GM19372 (cell line): Measurements from ENCODE around the gene FRMD4A.
"Not testable (repeated sequence)": the region's sequence is repeated elsewhere in the genome, so short reads cannot be mapped to it uniquely, and the experiment has no call there.

ENCODE experiments used
- ATAC-seq: cut with Tn5 transposase; IDR thresholded peaks from one replicate; pipeline ENCODE4 v1.9.1; 2021; ENCODE audit warnings: mild to moderate bottlenecking, low read depth, moderate library complexity; ENCODE audit not compliant: unreplicated experiment

FRMD4A gene

GRCh38 chr10:13869295-13869664, 461.4 kb downstream of the FRMD4A start:
- ATAC-seq, result no peak

- no peak for ATAC-seq
These were observed 462.0 kb downstream of the FRMD4A start for GRCh38 chr10:13868528-13869294.

DNA sequence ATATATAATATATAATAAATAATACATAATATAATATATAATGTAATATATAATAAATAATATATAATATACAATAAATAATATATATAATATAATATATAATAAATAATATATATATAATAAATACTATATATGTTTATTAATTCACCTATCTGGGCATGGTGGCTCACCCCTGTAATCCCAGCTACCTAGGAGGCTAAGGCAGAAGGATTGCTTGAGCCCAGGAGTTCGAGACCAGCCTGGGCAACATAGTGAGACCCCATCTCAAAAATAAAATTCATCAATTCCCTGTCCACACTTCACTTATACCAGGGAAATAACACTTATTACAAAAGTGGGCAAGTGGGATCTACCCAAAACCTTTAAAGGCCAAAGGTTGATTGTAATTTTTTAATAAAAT, 462.9 kb downstream of the FRMD4A start:
- ATAC-seq, result no peak

DNA sequence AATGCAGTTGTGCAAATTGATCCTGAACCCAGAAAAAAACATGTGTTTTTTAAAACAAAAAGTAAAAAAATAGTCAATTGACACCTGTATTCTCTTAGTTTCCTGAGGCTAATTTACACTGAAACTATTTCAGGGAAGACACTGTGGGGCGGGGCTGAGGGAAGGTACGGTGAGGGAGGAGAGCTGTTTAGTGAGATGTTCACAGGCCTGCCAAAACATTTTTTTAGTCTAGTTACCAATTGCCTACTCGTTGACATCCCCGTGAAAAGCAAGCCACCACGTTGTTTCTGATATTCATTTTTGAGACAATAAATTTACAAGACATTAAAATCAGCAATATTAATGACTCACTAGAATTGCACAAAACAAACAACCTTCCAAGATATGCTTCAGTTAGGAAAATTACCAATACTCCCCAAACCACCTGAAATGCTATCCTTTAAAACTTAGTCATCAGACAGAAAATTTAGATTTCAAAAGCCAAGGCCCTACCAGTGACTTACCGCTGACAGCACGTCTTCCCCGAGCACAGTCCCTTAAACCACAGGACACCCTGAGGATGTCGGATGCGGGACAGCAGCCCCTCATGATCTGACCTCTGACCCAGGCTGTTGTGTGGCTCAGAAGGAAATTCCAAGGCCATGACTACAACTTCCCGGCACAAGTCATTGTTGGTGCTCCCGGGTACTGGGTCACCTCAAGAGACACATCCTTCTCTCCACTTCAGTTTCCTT, 464.8 kb downstream of the FRMD4A start:
- ATAC-seq, result no peak

DNA sequence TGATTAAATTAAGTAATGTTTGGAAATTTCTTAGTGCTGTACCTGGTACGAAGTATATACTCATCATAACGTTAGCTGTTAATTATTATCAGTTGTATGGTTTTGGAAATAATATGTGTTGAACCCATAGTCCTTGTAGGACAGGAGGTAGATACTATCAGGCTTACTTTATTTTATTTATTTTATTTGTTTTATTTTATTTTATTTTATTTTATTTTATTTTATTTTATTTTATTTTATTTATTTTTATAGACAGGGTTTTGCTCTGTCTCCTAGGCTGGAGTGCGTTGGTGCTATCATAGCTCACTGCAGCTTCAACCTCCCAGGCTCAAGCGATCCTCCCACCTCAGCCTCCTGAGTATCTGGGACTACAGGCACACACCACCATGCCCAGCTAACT, 465.5 kb downstream of the FRMD4A start:
- ATAC-seq, result not testable (repeated sequence)

GRCh38 chr10:13862546-13863233, 468.0 kb downstream of the FRMD4A start:
- ATAC-seq, result no peak

DNA sequence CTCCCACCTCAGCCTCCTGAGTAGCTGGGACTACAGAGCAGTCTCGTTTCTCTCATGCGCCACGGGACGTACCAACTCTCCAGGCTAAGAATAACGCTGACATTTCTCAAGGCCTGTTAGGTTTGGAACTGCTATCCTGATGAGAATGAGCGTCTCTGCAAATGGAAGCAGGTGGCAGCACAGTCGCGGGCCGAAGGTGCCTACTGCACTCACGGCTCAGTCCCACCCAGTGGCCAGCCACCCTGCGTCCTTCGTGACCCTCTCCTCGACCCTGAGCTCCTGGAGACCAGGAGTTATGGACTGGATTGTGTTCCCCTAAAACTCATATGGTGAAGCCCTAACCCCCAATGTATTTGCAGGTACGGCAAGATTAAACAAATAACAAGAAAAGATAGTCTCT, 469.8 kb downstream of the FRMD4A start:
- ATAC-seq, result no peak

DNA sequence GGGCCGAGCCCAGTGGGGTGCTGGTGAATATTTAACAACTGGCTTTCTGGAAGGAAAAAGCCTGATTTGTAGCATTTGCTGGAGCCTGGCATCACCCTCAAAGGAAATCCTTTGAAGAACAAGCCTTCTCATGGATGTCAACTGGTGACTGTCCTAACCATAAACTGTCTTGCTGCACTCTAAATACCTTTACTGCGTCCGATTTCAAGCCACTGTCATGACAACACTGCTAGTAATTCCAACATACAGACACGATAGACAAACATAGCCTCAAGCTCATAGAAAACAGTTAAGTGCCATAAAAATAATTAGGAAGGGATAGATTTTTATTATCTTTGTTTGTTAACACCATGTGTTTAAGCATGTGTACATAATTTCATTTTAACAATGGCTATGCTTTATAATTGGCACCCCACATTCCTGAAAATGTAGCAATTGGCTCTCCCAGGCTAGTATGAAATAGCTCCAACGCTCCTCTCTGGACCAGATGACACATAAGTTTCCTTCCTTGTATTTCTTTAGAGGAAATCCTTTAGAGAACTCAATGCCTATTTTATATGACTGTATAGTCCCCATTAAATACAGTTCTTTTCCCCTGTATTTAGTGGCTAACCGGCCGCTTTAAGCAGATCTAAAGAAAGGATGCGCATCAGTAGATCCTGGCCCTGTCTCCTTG, 470.6 kb downstream of the FRMD4A start:
- ATAC-seq, result no peak

- ATAC-seq, result no peak
These were observed 472.0 kb downstream of the FRMD4A start for GRCh38 chr10:13858709-13859108.

- ATAC-seq, result no peak
These were observed 473.3 kb downstream of the FRMD4A start for GRCh38 chr10:13857451-13857850.

DNA sequence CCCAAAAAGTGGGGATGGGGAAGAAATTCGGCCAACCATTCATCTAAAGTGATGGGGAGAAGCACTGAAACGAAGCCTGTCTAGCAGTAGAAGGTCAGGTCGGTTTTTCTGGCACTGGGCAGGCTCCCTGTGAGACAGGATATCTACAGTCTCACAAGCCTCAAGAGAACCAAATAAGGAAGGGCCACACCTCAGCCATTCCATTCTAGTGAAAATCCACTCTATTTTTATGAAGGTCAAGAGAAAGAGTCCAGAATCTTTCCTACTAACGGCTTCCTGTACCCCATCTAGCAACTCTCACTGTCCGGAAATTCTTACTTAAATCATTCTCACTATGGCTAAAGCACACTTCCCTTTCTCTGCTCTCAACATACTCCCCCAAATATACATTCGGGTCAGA, 476.9 kb downstream of the FRMD4A start:
- ATAC-seq, result no peak

GRCh38 chr10:13852872-13853271, 477.9 kb downstream of the FRMD4A start:
- ATAC-seq, result no peak

GRCh38 chr10:13851906-13852305, 478.8 kb downstream of the FRMD4A start:
- no peak for ATAC-seq

GRCh38 chr10:13848520-13849445, 481.9 kb downstream of the FRMD4A start:
- ATAC-seq, result no peak

- no peak for ATAC-seq
These were observed 483.5 kb downstream of the FRMD4A start for GRCh38 chr10:13847201-13847631.

DNA sequence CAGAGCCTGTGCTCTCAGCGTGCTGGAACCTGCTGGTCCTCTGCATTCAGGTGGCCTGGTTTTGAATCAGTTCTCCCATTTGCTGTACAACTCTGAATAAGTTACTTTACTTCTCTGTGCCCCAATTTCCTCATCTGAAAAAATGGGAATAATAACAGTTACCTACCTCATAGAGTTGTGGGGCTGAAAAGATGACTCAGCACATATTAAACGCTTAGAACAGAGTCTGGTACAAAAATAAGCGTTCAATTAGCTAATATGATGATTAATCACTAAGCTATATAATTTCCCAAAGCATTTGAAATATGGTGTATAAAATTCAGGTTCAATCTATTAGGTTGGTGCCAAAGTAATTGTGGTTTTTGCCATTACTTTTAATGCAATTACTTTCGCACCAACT, 484.8 kb downstream of the FRMD4A start:
- no peak for ATAC-seq

DNA sequence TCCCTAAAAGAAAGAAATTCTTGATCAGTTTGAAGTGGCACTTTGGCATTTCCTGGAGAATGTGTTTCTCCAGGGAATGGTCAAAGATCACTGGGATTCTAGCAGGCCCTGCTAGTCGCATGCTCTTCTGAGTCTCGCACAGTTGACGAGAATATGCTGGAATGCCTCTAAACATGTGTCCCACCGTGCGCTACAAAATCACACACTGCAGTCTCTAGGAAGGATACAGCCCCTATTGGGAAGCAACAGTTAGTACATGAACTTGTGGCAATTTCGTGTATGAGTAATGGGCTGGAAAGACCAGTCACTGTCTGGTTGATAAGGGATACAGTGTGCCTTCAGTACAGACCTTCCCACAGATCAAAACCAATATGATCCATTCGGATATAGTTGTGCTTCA, 486.1 kb downstream of the FRMD4A start:
- no peak for ATAC-seq

DNA sequence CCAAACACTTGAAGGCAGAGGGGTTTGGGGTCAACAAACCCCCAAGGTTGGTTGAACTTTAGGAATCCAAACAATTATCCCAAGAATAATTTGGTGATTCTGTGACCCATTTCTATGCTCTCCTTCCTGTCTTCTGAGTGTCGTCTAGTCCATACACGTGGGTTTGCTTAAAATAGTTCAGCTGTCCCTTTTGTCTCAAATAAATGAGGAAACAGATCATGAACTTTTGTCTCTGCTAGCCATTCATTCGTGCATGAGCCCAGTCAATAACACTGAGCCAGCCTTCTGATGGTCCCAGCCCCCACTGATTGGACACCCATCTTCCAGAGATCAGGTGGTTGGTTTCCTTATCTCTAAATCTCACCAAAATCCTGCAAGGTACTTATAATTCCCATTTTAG, 488.6 kb downstream of the FRMD4A start:
- no peak for ATAC-seq

- no peak for ATAC-seq
These were observed 490.7 kb downstream of the FRMD4A start for GRCh38 chr10:13840036-13840435.

DNA sequence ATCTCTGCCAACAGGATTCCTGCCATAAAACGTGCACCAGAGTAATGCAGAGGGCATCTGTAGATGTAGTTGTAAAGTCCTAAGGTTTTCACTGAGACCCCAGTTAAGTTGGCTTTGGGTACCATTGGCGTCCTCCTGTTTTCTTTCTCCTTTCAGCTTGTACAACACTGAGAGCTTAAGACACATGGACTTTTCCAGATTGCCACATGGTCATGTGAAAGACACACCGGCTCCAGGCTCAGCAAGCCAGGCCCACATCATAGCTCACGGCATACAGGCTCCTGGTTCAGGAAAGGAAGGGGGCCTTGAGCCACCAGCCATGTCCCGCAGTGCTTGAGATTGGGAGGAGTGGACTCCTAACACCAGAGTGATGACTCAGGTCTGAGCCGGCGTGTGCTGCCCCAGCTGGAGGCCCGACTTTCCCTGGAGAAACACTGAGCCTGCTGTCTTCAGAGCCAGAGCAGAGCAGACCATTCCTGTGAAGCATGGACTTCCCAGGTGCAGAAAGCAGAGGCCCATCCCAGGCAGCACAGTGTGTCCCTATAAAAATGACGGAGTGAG, 491.2 kb downstream of the FRMD4A start:
- no peak for ATAC-seq
